ENCODE results near the gene TACC2. TPM values are rescaled to one million over a fixed set of nuclear protein-coding genes. Genes with fewer than 3 reads are reported as not detected.

TACC2 gene
- total and polyA plus RNA-seq, 2 donors (not counting 3 experiments of a cell fraction or from before 2014, with no cell fraction given) = 14.4 to 46.2 TPM

DNA sequence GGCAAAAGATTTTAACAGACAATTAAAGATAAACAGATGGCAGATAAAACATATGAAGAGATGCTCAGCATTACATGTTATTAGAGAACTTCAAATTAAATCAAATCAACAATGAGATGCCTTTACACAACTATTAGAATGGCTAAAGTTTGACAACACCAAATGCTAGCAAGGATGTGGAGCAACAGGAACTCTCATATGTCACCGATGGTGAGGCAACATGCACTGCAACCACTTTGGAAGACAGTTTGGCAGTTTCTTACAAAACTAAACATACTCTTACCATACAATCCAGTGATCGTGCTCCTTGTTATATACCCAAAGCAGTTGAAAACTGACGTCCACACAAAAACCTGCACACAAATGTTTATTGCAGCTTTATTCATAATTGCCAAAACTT lies 47.4 kb upstream of the TACC2 start:
- dilution Hi-C loops (cut with MboI; ENCODE audit: extremely low pct_ligation_motif_present, low sequenced_read_pairs) (no loop called here), intact Hi-C loops (cut with micrococcal nuclease) (no loop called here)
- H4K20me1 ChIP-seq (replicated peaks; ENCODE audit: control insufficient read depth, extremely low read depth, insufficient read depth, low read length) = no peaks in the 10 kb centered on the region
- FAIRE-seq (no peak), DNase-seq (ENCODE audit: low read depth, low spot score) (no peak)
- no peak overlapping the region for H3K9ac ChIP-seq (replicated peaks; ENCODE audit: extremely low read depth, insufficient read depth, low read length)
- BruUV-seq (replicated peaks) = no TSS peak
- H3K4me3 ChIP-seq (replicated peaks in 1 of 3; ENCODE audit: insufficient read depth in 1 of 3, low read depth in 1 of 3, low read length in 3 of 3) = no peak overlapping the region
- no peak overlapping the region for H3K4me2 ChIP-seq (ENCODE audit: insufficient read depth, low read length)
- no peaks in the 10 kb centered on the region for H3K27me3 ChIP-seq (ENCODE audit: control insufficient read depth in 2 of 2, insufficient read depth in 2 of 2, low read length in 2 of 2)
- H3K27ac ChIP-seq (ENCODE audit: insufficient read depth, low read depth, low read length) = no peak overlapping the region
- CTCF ChIA-PET = no interaction called here
- H3K4me1 ChIP-seq (ENCODE audit: control insufficient read depth, extremely low read depth, insufficient read depth, low read length) = peaks cover 18% of the 10 kb centered on the region
- H3K79me2 ChIP-seq (ENCODE audit: control insufficient read depth, insufficient read depth, low read length) = no peaks in the 10 kb centered on the region
- POLR2A ChIA-PET = no interaction called here
- H3K9me1 ChIP-seq (replicated peaks; ENCODE audit: control insufficient read depth, extremely low read depth, insufficient read depth, low read length) = no peaks in the 10 kb centered on the region
- H2AFZ ChIP-seq (ENCODE audit: low read depth, low read length) = no peak overlapping the region
- no peaks in the 10 kb centered on the region for H3K36me3 ChIP-seq (ENCODE audit: control insufficient read depth in 2 of 2, extremely low read depth in 1 of 2, insufficient read depth in 2 of 2, low read length in 2 of 2)
- H3K9me3 ChIP-seq (replicated peaks; ENCODE audit: control insufficient read depth, insufficient read depth, low read length) = no peaks in the 10 kb centered on the region
- no peak for TF ChIP-seq FOS (IDR thresholded peaks at IDR 0.05; ENCODE audit: borderline replicate concordance, insufficient read depth, low read length)
- TF ChIP-seq JUN (IDR thresholded peaks at IDR 0.05; ENCODE audit: borderline replicate concordance, insufficient read depth, insufficient read length, low read depth) = no peak

DNA sequence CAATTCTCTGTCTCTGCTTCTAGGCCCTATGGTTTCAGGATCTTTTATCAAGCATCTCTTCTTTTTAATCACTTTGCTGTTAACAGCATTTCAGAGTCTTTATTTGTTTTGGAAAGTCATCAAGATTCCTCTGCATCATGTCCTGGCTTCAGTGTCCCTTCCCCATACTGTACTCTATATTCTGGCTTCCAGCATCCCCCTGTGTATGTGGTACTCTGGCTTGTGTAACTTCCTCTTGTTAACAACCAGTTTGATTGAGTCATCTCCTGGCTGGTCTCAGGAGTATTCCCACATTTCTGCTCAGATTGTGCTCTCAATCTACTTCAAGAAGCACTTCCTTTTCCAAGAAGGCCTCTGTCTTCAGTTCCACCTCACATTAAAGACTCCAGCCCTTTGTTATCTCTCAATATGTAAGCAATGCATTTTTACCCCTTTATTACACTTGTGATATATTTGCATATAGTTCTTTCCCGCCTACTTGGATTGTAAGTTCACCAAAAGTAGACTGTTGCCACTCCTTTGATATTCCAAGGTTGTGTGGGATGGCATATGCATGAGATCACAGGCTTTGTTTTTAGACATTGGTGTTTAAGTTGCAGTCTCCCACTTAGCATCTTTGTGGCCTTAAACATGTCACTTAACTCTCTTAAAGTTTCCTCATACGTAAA lies 46.1 kb upstream of the TACC2 start:
- DNase-seq (ENCODE audit: low read depth, low spot score) = peak; percentile 97
- BruUV-seq (replicated peaks) = no TSS peak
- H3K9me1 ChIP-seq (replicated peaks; ENCODE audit: control insufficient read depth, extremely low read depth, insufficient read depth, low read length) = no peaks in the 10 kb centered on the region
- peak overlapping the region; percentile 69 for H3K27ac ChIP-seq (ENCODE audit: insufficient read depth, low read depth, low read length)
- H3K36me3 ChIP-seq (ENCODE audit: control insufficient read depth in 2 of 2, extremely low read depth in 1 of 2, insufficient read depth in 2 of 2, low read length in 2 of 2) = no peaks in the 10 kb centered on the region
- ChIA-PET POLR2A (no interaction called here), CTCF (no interaction called here)
- FAIRE-seq = peak; percentile 87
- dilution Hi-C loops (cut with MboI; ENCODE audit: extremely low pct_ligation_motif_present, low sequenced_read_pairs) = no loop called here
- H3K4me3 ChIP-seq (replicated peaks in 1 of 3; ENCODE audit: insufficient read depth in 1 of 3, low read depth in 1 of 3, low read length in 3 of 3) = no peak overlapping the region
- intact Hi-C loops (cut with micrococcal nuclease) = loop anchor here (1.0 kb wide), 3 partner anchors 13 to 32 kb away; partner anchors contain the start of genes ATE1 and NSMCE4A
- peak overlapping the region; percentile 71 for H2AFZ ChIP-seq (ENCODE audit: low read depth, low read length)
- H3K27me3 ChIP-seq (ENCODE audit: control insufficient read depth in 2 of 2, insufficient read depth in 2 of 2, low read length in 2 of 2) = no peaks in the 10 kb centered on the region
- TF ChIP-seq GATA2 (IDR thresholded peaks at IDR 0.05; ENCODE audit: insufficient read depth, insufficient read length, low read depth, low read length) (peak; percentile 77), FOS (IDR thresholded peaks at IDR 0.05; ENCODE audit: borderline replicate concordance, insufficient read depth, low read length) (peak; percentile 91), JUN (IDR thresholded peaks at IDR 0.05; ENCODE audit: borderline replicate concordance, insufficient read depth, insufficient read length, low read depth) (peak; percentile 62), POLR2AphosphoS5 (IDR thresholded peaks at IDR 0.05; ENCODE audit: insufficient read depth, low read depth, low read length) (peak; percentile 72), MYC (IDR thresholded peaks at IDR 0.05; ENCODE audit: low read depth, low read length) (no peak)
- TF ChIP-seq, protein P1, sequence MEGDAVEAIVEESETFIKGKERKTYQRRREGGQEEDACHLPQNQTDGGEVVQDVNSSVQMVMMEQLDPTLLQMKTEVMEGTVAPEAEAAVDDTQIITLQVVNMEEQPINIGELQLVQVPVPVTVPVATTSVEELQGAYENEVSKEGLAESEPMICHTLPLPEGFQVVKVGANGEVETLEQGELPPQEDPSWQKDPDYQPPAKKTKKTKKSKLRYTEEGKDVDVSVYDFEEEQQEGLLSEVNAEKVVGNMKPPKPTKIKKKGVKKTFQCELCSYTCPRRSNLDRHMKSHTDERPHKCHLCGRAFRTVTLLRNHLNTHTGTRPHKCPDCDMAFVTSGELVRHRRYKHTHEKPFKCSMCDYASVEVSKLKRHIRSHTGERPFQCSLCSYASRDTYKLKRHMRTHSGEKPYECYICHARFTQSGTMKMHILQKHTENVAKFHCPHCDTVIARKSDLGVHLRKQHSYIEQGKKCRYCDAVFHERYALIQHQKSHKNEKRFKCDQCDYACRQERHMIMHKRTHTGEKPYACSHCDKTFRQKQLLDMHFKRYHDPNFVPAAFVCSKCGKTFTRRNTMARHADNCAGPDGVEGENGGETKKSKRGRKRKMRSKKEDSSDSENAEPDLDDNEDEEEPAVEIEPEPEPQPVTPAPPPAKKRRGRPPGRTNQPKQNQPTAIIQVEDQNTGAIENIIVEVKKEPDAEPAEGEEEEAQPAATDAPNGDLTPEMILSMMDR (IDR thresholded peaks at IDR 0.05; ENCODE audit: extremely low read depth in 1 of 2, insufficient read depth in 1 of 2, low read depth in 1 of 2, low read length in 2 of 2) = no peak
- no peaks in the 10 kb centered on the region for H3K79me2 ChIP-seq (ENCODE audit: control insufficient read depth, insufficient read depth, low read length)
- peaks cover 23% of the 10 kb centered on the region for H3K4me1 ChIP-seq (ENCODE audit: control insufficient read depth, extremely low read depth, insufficient read depth, low read length)
- no peaks in the 10 kb centered on the region for H4K20me1 ChIP-seq (replicated peaks; ENCODE audit: control insufficient read depth, extremely low read depth, insufficient read depth, low read length)
- H3K9ac ChIP-seq (replicated peaks; ENCODE audit: extremely low read depth, insufficient read depth, low read length) = peak overlapping the region; percentile 25
- peak overlapping the region; percentile 58 for H3K4me2 ChIP-seq (ENCODE audit: insufficient read depth, low read length)
- H3K9me3 ChIP-seq (replicated peaks; ENCODE audit: control insufficient read depth, insufficient read depth, low read length) = no peaks in the 10 kb centered on the region
